GM18505 (cell line): ENCODE results near the gene PIK3C3.

ENCODE experiments used
- ATAC-seq: cut with Tn5 transposase; IDR thresholded peaks from one replicate; pipeline ENCODE4 v1.9.1; 2021; ENCODE audit not compliant: unreplicated experiment
- POLR2A ChIP-seq: IDR thresholded peaks from 4 replicates; pipeline ENCODE4 v1.6.1; 2011; ENCODE audit warnings: borderline replicate concordance; ENCODE audit not compliant: insufficient read depth, insufficient read length; ENCODE audit errors: extremely low read depth

The PIK3C3 gene

DNA sequence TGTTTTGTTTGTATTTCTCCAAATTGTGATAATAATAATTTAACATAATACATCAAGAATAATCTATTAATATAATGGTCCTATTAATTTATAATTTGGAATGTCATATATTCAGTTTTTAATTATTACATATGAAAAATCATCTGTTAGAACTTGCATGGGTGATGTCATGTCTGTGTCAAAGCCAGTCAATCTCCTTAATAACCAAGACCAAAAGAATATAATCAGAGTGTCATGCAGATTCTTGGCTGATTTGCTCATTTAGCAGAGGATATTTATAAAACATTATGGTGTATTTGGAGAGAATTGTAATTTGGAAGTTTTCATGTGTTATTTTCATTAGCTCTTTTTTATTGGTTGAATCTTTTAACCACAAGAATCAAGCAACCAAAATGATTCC, 96.4 kb downstream of the PIK3C3 start:
- ATAC-seq: no peak
- TF ChIP-seq POLR2A: no peak

DNA sequence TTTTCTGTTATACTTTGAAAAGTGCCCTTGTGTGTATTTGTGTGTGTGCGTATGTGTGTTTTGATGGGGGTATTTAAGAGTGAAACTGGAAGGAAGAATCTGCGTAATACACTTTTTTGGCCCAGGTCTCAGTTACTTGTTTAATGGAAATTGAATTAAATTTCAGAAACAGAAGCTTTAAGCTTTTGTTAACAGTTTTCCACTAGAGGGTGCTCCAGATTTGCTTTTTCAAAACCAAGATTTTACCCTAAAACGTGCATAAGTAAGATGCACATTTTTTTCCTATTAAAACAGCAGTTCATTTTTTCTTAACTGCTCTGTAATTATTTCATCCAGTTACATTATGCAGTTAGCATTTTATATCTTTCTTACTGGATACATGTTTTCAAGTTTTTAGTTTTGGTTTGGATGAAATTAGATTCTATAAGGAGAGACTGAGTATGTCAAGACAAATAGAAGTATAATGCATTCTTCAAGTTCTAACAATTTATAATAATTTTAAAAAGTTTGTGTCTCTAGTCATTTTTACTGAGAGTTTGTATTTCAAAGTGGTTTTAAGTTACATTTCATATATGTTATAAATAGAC, 97.2 kb downstream of the PIK3C3 start:
- TF ChIP-seq POLR2A: no peak
- ATAC-seq: no peak

DNA sequence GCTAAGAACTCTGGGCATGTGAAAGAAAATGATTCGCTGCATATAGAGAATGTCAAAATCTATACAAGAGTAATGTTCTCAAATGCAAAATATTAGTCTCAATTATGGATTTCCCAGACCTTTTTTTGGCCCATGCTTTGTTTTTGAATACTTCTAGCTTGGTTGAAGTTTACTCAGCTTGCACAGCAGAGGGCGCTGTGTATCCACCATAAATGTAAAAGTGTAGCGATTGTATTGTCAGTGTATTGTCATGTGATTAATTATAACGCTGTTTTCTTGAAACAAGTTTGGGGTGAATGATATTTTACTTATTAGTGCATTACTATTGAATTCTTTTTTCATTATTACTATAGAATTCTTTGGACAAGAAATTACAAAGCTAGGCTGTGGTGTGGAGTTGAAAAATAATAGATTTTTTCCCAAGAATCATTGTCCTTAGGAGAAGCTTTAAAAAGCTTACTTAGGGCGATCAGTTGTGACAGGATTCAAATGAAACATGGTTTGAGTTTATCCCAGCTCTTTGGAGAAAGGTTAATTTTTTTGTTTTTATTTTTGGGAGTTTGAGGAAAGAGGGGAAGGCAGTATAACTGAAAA, 98.3 kb downstream of the PIK3C3 start:
- ATAC-seq: peak; percentile 92
- TF ChIP-seq POLR2A: no peak

DNA sequence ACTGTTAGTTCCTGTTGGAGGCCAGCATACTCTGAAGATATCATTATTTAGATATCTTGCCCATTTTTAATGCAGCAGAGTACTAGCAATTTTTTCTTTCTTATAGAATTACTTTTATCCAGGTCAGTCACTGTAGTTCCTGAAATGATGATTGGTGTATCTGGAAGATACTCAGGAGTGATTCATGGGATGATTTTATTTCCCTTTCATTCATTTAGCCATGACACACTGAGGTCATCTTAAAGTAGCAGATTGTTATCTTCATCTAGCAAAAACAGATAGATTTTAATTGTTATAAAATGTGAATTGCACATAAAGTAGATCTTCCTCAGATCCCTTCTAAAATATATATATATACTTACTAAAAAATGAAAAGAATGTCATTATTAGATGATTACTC, 109.1 kb downstream of the PIK3C3 start:
- TF ChIP-seq POLR2A: no peak
- ATAC-seq: no peak

DNA sequence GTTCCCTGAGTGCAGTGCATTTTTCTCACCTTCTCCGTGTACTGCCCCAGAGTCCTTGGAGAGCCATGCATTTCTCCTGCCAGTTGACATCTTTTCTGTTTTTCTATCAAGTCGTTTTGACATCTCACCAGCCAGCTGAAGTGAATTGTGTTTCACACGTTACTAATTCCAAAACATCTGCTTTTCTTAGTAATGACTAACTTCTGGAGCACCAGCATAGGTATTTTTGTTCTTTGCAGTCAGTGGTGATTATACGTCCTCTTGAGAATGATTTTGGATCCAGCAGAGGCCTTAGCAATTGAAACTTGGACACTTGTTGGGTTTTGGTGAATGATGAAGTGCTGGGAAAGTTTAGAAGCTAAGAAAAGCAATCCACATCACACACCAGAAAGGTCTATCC, 112.5 kb downstream of the PIK3C3 start:
- no peak for ATAC-seq
- no peak for TF ChIP-seq POLR2A

DNA sequence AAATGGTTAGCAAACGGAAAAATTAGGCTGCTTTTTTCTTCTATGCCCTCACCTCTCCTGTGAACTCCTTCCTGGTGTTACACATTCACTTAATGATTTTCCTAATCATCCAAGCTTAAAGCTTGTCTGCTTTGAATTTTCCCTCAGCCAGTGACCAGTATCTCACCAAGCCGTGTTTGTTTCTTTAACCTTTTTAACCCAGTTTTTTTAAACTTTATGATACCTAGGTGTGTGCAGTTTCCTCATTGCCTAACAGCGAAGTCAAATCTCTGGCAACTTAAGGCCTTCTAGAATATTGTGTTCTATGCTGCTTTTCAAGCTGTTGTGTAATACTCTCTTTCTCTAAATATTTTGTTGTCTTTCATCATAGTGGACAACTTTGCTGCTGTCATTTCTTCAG, 113.0 kb downstream of the PIK3C3 start:
- no peak for ATAC-seq
- TF ChIP-seq POLR2A: no peak

DNA sequence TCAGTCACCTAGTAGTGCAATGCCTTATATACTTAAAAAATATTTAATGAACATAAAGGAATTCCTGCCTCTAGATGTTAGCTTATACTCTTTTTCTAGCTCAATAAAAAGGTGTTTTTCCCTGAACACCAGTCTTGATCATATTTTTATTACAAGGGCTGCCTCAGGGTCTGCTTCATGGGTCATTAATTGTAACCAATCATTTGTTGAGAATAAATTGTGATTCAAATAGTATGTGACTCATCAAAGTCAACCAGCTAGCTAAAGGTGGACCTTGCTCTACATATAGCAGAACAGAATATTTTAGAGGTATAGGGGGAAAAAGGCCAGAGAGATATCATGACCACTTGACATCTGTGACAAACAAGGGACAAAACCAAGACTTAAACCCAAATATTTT, 114.0 kb downstream of the PIK3C3 start:
- no peak for ATAC-seq
- no peak for TF ChIP-seq POLR2A

DNA sequence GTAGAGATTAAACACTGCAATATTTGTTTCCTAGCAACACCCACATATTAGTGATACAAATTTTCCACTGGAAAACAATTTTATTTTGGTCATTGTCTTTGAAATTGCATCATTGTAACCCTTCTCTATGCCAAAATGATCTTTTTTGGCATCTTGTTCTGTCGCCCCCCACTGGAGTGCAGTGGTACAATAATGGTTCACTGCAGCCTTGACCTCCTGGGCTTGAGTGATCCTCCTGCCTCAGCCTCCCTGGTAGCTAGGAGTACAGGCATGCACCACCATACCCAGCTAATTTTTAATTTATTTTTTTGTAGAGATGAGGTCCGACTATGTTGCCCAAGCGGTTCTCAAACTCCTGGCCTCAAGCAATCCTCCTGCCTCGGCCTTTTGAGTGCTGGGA, 117.4 kb downstream of the PIK3C3 start:
- TF ChIP-seq POLR2A: no peak
- ATAC-seq: no peak

DNA sequence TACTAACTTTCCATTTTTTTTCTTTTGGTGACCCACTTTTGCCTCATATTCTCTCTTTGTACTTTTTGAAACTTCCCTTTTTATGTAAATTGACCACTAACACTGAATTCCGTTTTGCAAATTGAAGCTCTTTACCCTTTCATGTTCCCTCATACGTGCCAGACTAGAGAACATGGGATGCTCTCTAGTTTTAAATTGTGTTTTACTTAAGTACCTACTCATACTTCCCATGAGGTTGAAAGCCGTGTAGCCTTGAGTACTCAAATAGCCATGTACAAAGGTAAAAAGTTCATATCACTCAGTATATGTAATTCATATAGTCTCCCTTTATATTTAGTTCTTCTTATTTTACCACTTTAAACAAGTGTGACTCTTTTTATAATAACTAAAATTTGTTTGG, 119.7 kb downstream of the PIK3C3 start:
- TF ChIP-seq POLR2A: no peak
- no peak for ATAC-seq

DNA sequence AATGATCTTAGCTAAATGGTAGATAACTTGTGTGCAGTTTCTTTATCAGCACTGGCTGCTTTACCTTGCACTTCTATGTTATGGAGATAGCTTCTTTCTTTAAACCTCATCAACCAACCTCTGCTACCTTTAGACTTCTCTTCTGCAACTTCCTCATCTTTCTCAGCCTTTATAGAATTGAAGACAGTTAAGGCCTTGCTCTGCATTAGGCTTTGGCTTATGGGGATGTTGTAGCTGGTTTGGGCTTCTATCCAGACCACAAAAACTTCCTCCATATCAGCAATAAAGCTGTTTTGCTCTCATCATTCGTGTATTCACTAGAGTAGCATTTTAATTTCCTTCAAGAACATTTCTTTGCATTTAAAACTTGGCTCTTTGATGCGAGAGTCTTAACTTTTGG, 123.7 kb downstream of the PIK3C3 start:
- TF ChIP-seq POLR2A: no peak
- ATAC-seq: no peak

DNA sequence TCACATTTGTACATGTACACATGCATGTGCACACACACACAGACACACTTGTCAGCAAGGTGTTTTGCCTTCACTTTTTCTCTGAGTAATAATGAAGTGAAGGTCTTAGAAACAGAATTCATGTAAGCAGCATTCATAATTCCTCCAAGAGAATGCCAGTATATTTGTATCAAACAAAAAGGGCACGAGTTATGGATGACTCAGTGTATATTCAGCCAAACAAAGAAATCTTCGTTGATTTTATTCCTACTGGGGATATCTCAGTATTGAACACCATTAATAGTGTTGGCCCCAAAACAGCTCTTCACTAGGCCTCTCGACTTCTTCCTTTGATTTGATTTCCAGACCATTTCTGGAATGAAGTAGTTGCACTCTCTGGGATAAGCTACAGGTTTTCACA, 125.3 kb downstream of the PIK3C3 start:
- TF ChIP-seq POLR2A: no peak
- ATAC-seq: no peak

DNA sequence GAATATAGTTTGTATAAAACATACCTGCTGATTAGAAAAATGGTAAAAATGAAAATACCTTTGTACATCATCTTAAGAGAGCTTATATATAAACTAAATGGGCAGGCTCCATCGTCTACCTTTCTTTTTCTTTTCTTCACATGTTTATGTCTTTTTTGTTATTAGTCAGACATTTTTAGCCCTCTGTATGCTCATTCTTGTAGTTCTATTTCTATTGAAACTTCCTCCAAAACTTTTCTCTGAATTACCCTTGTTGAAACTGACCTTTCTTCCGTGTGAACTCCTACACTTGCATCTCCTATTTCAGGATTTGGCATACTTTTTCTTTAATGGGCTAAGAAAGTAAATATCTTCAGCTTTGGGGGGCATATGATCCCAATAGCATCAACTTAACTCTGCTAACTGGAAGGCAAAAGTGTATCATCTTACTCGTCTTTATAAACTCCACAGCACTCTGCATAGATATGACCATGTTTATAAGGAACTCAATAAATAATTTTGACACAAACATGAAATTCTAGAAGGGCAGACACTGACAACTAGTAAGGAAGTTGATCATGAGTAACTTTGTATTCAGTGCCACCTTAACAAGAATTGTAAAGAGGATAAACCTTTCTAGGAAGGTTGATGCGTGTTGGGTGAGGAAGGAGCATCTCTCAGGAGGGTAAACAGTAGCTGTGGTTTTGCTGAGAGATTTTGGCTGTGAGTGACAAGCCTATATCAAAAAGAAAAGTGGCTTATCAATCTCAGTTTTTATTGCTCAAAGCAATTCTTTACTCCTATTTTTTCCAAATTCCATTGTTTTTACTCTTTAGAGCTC, 127.6 kb downstream of the PIK3C3 start:
- ATAC-seq: no peak
- no peak for TF ChIP-seq POLR2A

DNA sequence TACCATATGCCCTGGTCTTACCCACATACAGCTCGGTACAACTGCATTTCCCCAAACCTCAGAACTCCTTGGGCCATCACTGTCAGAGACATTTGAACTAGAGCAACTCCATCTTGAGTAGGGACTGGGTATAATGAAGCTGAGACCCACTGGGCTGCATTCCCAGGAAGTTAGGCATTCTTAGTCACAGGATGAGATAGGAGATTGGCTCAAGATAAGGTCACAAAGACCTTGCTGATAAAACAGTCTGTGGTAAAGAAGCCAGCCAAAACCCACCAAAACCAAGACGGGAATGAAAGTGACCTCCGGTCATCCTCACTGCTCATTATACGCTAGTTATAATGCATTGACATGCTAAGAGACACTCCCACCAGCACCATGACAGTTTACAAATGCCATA, 131.3 kb downstream of the PIK3C3 start:
- no peak for TF ChIP-seq POLR2A
- no peak for ATAC-seq

DNA sequence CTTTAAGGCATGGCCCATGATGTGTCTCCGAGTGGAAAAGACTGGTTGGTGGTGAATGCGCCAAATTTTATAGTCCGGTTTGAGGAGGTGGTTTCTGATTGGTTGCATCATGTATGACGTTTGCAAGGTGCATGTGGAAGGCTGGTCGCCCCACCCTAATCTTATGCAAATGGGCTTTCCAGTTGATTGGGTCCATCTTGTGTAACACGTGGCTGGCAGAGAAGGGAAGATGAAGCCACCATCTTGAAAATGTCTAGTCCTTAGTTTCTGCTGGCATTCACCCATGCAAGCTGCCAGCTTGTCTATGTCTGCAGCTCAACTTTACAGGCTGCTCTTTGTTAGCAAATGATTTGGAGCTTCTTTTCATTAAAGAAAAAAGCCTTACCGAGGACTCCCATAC, 132.2 kb downstream of the PIK3C3 start:
- no peak for ATAC-seq
- TF ChIP-seq POLR2A: no peak
